Limb (tissue), 2 donors: ENCODE data around the gene LETMD1.

Experiments
- DNase-seq, 2 donors: peaks; one replicate each; pipeline ENCODE4 v3.0.0-alpha.2; 2016; ENCODE audit errors: extremely low spot score in 2 of 2

Gene LETMD1

DNA sequence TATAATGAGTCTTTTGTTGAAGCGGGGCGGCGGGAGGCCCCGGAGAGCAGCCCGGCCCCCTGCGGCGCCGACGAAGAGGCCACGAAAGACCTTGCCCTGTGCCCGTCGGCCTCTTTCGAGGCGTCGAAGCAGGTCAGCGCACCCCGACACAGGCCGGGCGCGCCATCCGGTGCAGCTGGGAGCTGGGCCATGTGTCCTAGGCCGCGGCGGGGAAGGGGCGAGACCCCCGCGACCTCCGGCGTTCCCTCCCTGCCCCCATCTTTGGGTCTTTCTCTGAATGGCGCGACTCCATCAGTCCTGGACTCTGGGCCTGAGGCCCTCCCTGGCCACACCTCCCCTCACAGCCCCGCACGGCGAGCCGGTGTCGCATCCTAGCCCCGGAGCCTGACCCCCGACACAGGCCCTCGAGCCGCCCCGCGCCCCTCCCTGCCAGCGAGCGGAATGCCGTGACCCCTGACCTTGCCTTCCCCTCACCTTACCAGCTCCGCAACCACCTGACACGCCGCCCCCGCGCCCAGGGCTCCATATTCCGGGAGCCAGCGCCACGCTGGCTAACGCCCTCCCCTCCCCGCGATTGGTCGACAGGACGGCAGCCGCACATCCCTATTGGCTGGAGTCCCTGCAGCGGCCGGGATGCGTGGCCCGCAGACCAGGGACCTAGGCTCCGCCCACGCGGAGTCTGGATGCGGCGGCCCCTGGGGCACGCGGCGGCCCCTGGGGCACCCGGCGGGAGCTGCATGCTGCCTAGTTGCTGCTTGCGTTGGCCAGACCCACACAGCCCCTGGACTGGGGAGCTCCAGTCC lies 22.1 kb upstream of the LETMD1 start, which contains the start of gene SLC11A2:
Gene SLC11A2, minus strand, starts transcription at position 549 of the 803 bp plus-strand sequence. CDS start 15,656 bp downstream, outside the sequence.
- DNase-seq = peak; percentile 94 to 95

DNA sequence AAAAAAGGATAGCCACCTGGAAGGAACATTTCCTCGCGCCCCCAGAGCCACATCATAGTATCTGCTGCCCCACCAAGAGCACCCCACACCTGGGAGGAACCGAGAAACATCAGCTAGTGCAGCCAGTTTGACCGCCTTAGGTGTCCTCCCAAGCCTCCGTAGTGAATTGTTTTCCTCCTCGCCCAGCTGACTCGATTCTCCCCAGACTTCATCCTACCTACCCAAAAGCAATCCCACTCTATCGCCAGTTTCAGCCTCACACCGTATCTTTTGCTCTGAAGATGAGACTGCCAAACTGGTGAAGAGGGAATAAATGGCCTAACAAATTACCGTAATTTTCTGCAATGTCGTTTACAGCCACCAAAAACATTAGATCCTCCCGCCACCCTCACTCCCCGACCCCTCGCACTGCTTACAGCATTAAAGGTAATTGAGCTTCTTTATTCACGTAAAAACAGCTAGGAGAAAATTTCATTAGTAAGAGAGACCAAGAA lies 20.7 kb upstream of the LETMD1 start:
- DNase-seq = no peak

DNA sequence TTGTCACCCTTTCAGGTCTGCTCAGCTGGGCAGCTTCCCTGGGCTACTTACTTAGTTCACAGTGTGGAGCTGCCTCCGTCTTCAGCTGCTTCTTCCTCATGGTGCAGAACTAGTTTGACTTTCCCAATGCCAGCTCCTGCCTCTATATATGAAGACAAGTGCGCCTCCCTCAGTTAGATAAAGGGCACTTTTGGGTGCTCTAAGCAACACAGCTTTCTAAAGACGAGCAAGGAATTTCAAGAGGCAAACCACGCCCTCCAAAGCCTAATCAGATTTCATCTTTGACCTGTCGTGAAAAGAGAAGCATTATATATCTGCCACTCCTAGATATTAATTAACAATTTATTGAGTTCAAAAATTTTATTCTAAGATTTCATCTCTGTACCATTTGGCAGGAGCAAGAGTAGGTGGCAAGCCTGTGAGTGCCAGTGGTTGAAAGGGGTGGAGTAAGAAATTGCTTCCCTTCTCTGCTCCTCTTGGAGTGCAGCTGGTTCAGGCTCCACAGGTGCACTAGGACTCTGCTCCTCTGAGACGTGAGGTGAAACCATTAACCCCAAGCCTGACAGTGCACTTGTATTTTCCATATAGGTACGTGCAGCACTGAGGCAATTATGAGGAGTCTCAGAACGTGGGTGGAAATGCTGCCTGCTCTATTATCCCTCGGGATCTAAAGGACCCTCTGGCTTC lies 19.9 kb upstream of the LETMD1 start:
- no peak for DNase-seq

DNA sequence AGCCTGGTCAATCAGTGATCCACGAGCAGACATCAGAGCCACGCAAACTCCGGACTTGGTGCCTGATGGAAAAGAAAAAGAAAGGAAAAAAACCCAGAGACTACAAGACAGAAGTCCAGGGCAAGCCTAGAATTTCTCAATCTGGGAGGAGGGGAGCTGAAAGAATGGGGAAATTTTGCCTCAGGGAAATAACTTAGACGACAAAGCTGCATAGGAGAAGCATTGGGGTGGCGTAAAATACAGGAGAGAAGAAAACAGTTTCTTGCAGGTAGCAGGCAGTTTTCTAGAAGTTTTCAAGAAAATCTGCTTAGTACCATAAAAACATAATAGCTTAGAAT lies 19.3 kb upstream of the LETMD1 start:
- DNase-seq = no peak

DNA sequence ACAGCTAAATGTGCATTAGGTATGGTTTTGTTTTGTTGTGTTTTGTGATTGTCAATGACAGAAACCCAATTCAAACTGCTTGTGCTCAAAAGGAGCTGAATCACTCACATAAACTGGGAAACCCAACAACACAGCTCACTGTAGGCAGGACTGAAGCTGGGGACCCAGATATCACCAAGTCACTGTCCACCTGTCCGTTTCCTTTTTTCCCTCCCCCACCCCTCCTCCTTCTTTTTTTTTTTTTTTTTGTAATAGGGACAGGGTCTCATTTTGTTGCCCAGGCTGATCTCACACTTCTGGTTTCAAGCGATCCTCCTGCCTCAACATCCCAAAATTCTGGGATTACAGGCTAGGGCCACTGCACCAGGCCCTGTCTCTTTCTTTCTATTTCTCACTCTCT lies 15.1 kb upstream of the LETMD1 start:
- DNase-seq = no peak

DNA sequence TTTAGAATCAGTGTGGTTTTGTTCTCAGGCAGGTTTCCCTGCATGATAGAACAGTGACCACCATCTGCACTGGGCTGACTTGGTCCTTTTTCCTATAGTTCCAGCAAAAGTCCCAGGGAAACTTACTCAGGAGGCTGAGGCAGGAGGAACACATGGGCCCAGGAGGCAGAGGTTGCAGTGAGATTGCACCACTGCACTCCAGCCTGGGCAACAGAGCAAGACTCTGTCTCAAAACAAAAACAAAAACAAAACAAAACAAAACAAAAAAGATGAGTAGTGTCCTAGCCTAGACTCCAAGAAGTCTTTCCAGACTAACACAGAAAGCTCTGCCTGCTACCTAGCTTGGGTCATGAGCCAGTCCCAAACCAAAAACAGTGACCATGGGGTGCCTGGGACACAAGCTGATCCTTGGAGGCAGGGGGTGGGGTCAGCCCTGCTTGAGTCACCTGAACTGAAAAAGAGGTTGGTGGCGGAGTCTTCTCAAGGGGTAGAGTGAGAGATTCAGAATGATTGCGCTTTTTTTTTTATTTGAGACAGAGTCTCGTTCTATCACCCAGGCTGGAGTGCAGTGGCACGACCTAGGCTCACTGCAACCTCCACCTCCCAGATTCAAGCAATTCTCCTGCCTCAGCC lies 14.6 kb upstream of the LETMD1 start:
- DNase-seq = no peak

DNA sequence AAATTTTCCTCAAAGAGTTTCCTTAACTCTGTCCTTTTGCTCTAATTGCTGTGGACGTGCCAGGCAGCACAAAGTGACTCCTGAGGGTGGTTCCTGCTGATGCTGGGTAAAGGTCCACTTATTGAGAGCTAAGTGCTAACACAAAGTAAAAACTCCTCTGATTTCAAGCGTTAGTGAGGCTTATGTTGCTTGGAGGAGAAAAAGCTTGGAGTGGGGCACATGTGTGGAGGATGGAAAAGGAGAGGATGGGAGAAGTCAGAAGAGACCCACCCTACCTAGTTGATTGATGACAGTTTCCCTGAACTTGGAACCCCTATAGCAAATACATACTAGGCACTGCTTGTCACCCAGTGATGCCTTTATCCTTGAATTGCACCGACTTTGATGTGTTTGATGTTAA lies 11.8 kb upstream of the LETMD1 start:
- DNase-seq = no peak

DNA sequence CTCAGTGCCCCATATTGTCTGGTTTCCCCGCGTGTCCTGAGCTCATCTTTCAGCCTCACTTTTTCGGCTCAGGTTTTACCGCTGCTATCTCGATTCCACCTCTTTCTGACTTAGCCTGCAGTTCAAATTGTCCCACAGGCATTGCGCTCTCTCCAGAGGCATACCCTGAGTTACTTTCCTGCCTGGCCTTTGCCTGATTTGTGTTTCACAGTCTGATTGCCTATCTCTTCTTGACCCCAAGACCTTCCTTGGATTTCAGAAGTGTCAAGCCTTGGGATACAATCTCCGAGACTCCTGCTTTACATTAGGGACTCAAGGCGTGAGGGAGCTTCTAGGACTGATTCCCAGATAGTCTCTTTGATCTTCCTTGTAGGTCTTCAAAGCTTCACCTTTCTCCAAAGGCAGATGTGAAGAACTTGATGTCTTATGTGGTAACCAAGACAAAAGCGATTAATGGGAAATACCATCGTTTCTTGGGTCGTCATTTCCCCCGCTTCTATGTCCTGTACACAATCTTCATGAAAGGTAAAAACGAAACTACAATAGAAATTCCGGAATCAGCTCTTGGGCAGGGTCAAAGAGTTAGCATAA lies 629 bp downstream of the LETMD1 start:
- DNase-seq = no peak

DNA sequence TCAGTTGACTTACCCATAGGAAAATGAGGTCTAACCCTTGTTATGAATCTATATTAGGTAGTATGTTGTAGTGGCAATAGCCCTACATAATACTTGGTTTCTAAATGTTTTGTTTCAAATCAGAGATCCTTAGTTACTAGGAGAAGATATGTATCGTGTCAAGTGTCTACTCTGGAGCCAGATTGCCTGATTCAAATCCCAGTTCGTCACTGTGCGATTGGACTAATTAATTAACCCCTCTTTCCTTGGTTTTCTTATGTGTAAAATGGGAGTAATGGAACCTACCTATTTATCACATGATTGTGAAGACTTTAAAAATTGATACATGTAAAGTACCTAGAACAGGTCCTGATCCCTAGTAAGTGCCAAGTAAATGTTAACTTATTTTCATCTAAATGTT lies 1.4 kb downstream of the LETMD1 start:
- DNase-seq = no peak

DNA sequence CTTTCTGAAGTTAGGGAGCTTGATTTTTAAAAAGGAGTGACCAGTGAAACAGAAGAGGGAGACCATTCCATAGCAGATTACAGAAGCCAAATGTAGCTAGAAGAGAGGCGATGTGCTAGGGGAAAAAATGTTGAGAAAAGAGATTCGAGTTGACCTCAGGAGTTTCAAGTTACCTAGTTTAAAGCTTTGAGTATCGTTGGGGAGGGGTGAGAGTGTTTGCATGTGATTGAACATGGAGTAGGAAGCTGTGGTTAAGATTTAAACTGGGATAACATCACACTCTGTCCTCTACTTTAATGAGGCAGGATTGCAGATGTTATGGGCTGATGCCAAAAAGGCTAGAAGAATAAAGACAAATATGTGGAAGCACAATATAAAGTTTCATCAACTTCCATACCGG lies 3.7 kb downstream of the LETMD1 start:
- DNase-seq = no peak

DNA sequence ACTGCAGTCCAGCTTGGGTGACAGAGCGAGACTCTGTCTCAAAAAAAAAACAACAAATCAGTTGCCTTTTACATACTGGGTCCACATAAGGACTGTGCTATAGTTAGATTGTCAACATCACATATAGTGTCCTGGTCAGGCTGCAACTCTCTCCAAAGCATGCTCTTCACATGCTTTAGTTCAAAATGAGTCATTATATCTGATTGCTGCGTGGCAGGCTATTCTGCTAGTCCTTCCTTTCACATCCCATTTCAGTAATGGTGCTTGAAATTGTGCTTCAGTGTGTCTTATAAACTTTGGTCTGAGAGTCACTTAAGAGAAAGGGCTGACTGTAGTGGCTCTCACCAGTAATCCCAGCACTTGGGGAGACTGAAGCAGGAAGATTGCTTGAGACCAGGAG lies 6.9 kb downstream of the LETMD1 start:
- DNase-seq = no peak

DNA sequence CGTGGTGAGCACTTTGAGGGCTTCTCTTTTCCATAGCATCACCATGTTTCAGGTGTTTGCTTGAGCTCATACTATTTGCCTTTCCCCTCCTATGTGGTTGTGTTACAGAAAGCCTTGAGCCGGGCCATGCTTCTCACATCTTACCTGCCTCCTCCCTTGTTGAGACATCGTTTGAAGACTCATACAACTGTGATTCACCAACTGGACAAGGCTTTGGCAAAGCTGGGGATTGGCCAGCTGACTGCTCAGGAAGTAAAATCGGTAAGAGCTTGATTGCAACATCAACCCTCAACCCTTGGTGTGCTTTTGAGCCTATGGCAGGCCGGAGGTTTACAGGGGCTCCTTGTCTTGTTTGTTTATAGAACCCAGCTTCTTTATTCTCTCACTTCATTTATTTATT lies 8.1 kb downstream of the LETMD1 start:
- DNase-seq = no peak

DNA sequence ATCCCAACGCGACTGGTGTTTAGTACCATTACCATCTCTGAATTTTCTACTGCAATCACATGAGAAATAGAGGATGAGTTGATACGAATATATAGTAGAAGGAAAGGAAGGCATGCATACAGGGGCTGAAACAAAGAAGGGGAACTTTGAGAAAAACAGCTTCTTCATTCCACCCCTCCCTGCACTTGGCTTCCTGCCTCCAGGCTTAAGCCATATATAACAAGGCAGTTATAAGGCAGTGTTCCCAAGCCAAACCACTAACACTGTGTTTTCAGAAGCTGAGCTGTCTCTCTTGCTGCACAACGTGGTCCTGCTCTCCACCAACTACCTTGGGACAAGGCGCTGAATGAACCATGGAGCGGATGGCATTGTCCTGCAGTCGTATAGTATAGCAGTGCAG lies 11.0 kb downstream of the LETMD1 start:
- DNase-seq = no peak

DNA sequence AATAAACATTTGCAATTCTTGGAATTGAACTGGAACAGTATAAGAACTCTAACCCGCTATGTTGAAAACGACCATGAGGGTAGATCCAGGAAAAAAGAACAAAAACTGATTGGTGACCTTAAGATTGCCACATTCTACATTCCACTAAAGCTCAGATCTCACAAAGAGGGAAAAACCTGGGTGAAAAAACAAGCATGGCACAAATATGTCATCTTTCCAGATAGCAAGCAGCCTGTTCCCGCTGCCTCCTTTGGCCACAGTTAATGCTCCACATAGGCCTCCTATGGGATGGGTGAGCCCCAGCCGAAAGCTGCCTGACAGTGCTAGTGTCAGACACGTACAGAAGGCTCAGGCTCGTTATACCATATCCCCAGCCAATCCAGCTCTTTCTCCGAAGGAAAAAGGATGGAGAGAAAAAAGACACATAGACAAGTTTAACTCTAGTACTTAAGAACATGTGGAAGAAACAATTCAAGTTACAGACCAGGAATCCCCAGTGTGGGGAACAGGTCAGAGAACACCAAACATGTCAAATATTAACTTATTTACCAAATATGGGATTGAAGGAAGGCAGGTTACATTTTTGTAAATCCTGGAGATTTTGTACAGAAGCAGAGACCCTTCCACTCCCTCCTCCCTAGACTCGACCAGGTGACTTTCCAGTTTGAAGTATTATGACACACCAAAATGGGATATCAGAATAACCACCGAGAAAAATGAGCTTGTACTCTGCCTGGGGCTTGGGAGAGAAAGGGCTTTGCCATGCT lies 14.7 kb downstream of the LETMD1 start:
- no peak for DNase-seq

DNA sequence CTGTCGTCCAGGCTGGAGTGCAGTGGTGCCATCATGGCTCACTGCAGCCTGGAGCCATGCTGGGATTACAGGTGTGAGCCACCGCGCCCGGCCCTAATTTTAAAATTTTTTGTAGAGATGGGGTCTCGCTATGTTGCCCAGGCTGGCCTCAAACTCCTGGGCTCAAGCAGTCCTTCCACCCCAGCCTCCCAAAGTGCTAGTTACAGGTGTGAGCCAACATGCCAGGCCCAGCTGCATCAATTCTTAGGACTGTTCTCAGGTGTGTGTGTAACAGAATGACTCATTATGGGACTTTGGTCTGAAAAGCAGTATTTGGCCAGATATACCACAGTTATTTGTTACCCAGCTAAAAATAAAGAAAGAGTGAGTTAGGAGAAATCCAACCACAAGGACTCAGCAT lies 17.4 kb downstream of the LETMD1 start:
- no peak for DNase-seq

DNA sequence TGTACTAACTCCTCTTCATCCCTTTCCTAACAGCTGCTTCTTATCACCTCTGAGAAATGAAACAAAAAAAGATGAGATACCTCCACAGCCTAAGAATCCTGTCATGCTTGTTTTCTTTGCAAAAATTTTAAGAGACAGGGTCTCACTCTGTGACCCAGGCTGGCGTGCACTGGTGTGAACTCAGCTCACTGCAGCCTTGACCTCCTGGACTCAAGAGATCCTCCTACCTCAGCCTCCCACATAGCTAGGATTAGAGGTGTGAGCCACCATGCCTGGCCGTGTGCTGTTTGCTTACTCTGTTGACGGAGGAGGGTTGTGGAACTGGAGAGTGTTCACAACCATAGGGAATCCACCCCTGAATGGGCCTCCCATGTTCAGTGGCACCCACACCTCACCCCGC lies 19.1 kb downstream of the LETMD1 start:
- DNase-seq = no peak

DNA sequence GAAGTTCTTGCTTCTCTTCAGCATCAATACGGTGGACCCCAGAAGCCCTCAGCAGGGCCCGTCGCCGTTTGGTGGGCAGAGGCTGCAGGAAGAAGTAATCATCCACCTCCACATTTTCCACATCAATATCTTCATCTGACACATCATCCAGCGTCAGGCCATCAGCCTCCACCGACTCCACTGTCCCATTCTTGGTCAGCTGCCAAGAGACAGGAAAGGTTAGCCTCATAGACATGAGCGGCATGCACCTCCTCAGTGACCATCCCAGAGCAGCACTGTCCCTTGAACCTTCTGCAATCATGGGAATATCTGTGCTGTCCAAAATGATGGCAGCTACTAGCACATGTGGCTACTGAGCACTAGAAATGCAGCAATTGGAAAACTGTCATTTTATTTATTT lies 19.6 kb downstream of the LETMD1 start:
- DNase-seq = no peak

DNA sequence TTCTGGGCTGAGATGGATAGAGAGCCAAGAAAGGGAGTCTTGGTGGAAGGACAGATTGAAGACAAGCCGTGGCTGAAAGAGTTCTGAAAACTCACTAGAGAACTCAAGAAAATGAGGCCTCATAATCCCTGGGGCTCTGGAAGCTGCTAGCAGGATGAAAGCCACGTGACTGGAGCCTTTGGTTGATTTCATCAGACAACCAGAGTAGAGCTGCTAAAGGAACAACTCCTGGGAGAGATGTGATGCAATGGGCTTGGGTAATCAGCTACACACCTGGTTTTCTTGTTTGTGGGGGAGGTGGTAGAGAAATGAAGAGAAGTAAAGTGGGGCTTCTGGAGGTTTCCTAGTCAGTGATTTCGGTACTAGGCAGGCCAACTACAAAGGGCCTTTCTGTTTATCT lies 21.9 kb downstream of the LETMD1 start:
- DNase-seq = no peak

DNA sequence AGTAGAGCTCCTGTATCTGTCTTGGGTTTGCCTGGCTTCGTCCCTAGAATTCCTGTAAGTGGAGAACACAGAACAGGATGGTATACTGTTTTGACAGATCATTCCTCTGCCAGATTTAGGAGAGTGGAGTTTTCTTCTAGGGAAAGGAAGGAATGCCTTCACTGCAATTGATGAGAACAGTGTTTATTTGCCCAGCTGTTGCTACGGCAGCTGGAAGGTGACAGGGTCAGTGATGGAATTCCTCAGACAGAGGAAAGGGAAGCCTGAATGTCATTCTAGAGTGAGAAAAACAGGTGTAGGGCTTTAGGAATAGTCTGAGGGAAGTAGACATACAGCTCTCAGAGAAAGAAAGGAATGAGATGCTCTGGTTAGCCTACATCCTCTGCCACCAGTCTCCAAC lies 23.5 kb downstream of the LETMD1 start:
- DNase-seq = peak in 1 of 2 donors; percentile 50

DNA sequence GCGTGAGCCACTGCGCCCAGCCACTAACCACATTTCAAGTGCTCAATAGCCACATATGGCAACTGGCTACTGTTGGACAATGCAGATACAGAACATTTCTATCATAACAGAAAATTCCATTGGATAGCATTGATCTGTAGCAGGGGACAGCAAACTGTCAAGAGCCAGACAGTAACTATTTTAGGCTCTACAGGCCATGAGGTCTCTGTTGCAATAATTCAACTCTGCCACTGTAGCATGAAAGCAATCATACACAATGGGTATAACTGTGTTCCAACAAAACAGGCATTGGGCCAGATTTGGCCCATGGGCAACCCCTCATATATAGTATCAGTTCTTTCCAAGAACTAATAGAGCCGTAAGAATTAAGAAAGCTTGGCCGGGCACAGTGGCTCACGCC lies 27.3 kb downstream of the LETMD1 start:
- DNase-seq = no peak

DNA sequence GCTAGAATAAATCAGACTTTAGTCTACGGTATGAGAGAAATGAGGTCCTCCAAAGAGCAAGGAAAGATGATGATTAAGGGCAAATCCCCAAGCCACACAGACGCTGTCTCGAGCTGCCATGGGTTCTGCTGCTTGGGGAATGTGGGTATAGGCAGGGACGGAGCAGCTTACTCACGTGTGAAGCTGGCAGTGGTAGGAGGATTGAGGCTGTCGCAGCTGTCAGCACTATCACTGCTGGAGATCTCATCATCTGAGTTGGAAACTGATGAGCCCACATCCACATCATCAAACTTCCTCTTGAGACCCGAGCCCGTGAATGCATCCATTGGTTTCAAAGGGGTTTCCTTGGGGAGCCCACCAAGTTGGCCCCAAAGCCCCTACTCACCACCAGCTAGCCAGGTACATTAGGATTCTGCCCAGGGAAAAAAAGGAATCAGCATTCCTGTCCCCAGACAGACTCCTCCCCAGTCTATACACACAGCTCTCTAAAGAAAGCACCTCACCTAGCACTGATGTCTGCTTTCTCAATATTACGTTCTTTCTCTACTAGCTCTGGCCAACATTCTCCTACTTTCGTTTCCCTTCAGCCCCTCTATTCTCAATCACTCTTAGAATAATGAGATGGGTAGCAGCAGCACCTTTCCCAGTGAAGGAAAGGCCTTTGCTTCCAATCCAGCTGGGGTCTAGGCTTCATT lies 28.3 kb downstream of the LETMD1 start:
- no peak for DNase-seq
